ENCODE results near the gene CLCN3.

The CLCN3 gene

DNA sequence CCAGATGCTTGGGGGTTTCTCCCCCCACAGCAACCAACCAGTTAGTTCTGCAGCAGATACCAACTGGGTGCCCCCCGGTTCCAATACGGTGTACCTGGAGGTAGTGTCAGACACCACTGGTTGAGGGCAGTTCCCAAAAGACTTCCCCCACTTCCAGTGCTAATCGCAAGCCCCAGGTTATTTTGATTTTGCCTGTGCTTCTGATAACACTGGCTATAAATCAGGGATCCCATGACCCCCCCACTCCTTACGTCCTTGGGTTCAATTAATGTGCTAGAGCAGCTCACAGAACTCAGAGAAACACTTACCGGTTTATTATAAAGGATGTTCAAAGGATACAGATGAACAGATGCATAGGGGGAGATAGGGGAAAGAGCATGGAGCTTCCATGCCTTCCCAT lies 5.5 kb downstream of the CLCN3 start:
- Histone ChIP-seq H3K79me2 (ENCODE audit: insufficient read depth, low read length) (peaks cover 99% of the 10 kb centered on the region), H2AFZ (ENCODE audit: low read depth, low read length, severe bottlenecking) (no peak overlapping the region), H3K9me3 (ENCODE audit: insufficient read depth, low read length) (no peaks in the 10 kb centered on the region), H4K20me1 (ENCODE audit: low read depth, low read length) (0 out of 2 replicates have a peak, but pooled peaks cover 5% of the 10 kb centered on the region), H3K27ac (ENCODE audit: low read depth, low read length) (no peak overlapping the region), H3K4me2 (ENCODE audit: low read depth, low read length, poor library complexity, severe bottlenecking) (no peak overlapping the region), H3K27me3 (ENCODE audit: low read length) (no peaks in the 10 kb centered on the region), H3F3A (ENCODE audit: insufficient read depth) (peaks cover 14% of the 10 kb centered on the region), H3K9me2 (replicated peaks; ENCODE audit: insufficient read depth, low read length) (no peaks in the 10 kb centered on the region), H3K4me3 (ENCODE audit: insufficient read depth, low read length, poor library complexity, severe bottlenecking) (no peak overlapping the region), H3K36me3 (ENCODE audit: low read length) (0 out of 2 replicates have a peak, but pooled peaks cover 6% of the 10 kb centered on the region), H3K9ac (ENCODE audit: low read length) (no peak overlapping the region)
- TF ChIP-seq EZH2phosphoT487 (conservative IDR thresholded peaks at IDR 0.05; ENCODE audit: low read length): no peak
- TF ChIP-seq, protein P1, sequence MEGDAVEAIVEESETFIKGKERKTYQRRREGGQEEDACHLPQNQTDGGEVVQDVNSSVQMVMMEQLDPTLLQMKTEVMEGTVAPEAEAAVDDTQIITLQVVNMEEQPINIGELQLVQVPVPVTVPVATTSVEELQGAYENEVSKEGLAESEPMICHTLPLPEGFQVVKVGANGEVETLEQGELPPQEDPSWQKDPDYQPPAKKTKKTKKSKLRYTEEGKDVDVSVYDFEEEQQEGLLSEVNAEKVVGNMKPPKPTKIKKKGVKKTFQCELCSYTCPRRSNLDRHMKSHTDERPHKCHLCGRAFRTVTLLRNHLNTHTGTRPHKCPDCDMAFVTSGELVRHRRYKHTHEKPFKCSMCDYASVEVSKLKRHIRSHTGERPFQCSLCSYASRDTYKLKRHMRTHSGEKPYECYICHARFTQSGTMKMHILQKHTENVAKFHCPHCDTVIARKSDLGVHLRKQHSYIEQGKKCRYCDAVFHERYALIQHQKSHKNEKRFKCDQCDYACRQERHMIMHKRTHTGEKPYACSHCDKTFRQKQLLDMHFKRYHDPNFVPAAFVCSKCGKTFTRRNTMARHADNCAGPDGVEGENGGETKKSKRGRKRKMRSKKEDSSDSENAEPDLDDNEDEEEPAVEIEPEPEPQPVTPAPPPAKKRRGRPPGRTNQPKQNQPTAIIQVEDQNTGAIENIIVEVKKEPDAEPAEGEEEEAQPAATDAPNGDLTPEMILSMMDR (IDR thresholded peaks at IDR 0.05; ENCODE audit: insufficient read depth, low read length, poor library complexity, severe bottlenecking): no peak

DNA sequence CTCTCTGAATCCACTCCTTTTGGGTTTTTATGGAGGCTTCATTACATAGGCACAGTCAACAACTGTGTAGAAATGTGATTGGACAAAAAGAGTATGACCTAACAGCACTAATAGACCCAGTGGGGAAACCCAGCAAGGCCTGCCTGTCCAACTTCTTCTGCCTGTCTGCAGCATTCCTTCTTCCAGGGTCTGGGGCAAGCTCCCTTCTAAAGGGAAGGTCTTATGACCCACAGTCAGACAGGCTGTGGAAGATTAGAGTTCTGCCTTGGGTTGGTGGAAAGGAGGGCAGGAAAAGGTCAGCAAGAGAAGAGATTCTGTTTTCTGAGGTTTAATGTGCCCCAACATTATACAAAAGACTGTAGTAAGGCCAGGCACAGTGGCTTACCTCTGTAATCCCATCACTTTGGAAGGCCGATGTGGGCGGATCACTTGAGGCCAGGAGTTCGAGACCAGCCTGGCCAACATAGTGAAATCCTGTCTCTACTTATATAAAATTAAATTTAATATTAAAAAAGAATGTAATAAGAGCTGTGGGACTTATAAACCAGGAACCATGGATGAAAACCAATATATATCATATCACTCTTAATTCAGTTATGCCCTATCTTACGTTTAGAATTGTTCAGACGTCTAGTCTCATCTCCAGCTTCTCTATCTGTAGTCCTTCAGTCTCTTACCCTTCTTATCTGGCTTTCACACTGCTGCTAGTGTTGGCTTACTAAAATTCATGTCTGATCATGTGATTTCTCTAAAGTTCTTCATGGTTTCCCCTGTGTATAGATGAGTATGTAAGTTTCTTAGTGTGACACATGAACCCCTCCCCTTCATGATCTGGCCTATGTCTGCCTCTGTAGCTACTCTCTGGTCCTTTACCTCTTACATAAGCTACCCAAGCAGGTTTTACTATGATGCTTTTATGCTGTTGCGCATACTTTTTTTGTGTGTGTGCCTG lies 6.2 kb downstream of the CLCN3 start:
- no peak overlapping the region for H2AFZ ChIP-seq (ENCODE audit: low read depth, low read length, severe bottlenecking)
- H3F3A ChIP-seq (ENCODE audit: insufficient read depth): peaks cover 11% of the 10 kb centered on the region
- H3K36me3 ChIP-seq (ENCODE audit: low read length): 0 out of 2 replicates have a peak, but pooled peaks cover 6% of the 10 kb centered on the region
- H3K4me2 ChIP-seq (ENCODE audit: low read depth, low read length, poor library complexity, severe bottlenecking): no peak overlapping the region
- no peak overlapping the region for H3K4me3 ChIP-seq (ENCODE audit: insufficient read depth, low read length, poor library complexity, severe bottlenecking)
- 0 out of 2 replicates have a peak, but pooled peaks cover 5% of the 10 kb centered on the region for H4K20me1 ChIP-seq (ENCODE audit: low read depth, low read length)
- H3K9ac ChIP-seq (ENCODE audit: low read length): no peak overlapping the region
- H3K79me2 ChIP-seq (ENCODE audit: insufficient read depth, low read length): peaks cover 99% of the 10 kb centered on the region
- no peaks in the 10 kb centered on the region for H3K9me3 ChIP-seq (ENCODE audit: insufficient read depth, low read length)
- no peaks in the 10 kb centered on the region for H3K27me3 ChIP-seq (ENCODE audit: low read length)
- no peak overlapping the region for H3K27ac ChIP-seq (ENCODE audit: low read depth, low read length)
- TF ChIP-seq EZH2phosphoT487 (conservative IDR thresholded peaks at IDR 0.05; ENCODE audit: low read length): no peak
- TF ChIP-seq, protein P1 (IDR thresholded peaks at IDR 0.05; ENCODE audit: insufficient read depth, low read length, poor library complexity, severe bottlenecking): no peak
- no peaks in the 10 kb centered on the region for H3K9me2 ChIP-seq (replicated peaks; ENCODE audit: insufficient read depth, low read length)

DNA sequence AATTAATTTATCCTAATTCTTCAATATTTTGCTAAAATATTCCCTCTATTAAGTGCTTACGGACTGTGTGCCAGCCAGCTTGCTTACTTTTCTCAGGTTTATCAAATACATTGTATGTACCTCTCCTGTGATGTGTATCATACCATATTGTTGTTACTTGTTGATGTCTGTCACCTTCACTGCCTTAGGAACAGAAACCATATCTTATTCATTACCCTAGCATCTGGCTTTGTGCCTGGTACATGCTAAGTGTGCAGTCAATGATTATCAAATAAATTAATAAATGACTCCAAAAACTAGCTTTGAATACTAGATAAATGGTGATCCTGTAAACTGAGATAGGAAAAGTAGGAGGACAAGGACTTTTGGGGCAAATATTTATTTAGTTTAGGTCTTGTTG lies 6.9 kb downstream of the CLCN3 start:
- TF ChIP-seq, protein P1 (IDR thresholded peaks at IDR 0.05; ENCODE audit: insufficient read depth, low read length, poor library complexity, severe bottlenecking): no peak
- no peak for TF ChIP-seq EZH2phosphoT487 (conservative IDR thresholded peaks at IDR 0.05; ENCODE audit: low read length)
- H3K4me3 ChIP-seq (ENCODE audit: insufficient read depth, low read length, poor library complexity, severe bottlenecking): no peak overlapping the region
- peaks cover 99% of the 10 kb centered on the region for H3K79me2 ChIP-seq (ENCODE audit: insufficient read depth, low read length)
- no peaks in the 10 kb centered on the region for H3K9me2 ChIP-seq (replicated peaks; ENCODE audit: insufficient read depth, low read length)
- no peak overlapping the region for H3K27ac ChIP-seq (ENCODE audit: low read depth, low read length)
- H3K27me3 ChIP-seq (ENCODE audit: low read length): no peaks in the 10 kb centered on the region
- 0 out of 2 replicates have a peak, but pooled peaks cover 5% of the 10 kb centered on the region for H3F3A ChIP-seq (ENCODE audit: insufficient read depth)
- no peak overlapping the region for H3K9ac ChIP-seq (ENCODE audit: low read length)
- no peak overlapping the region for H3K4me2 ChIP-seq (ENCODE audit: low read depth, low read length, poor library complexity, severe bottlenecking)
- no peaks in the 10 kb centered on the region for H3K9me3 ChIP-seq (ENCODE audit: insufficient read depth, low read length)
- 0 out of 2 replicates have a peak, but pooled peaks cover 5% of the 10 kb centered on the region for H4K20me1 ChIP-seq (ENCODE audit: low read depth, low read length)
- 0 out of 2 replicates have a peak, but pooled peaks cover 6% of the 10 kb centered on the region for H3K36me3 ChIP-seq (ENCODE audit: low read length)
- H2AFZ ChIP-seq (ENCODE audit: low read depth, low read length, severe bottlenecking): no peak overlapping the region
